Middle frontal gyrus (tissue), 1 donor: ENCODE measurements around the gene P3H1.

ENCODE experiments used
- DNase-seq: peaks from one replicate; pipeline ENCODE4 v3.0.0-alpha.2; 2015; ENCODE audit warnings: low spot score; ENCODE audit errors: extremely low spot score

The P3H1 gene

DNA sequence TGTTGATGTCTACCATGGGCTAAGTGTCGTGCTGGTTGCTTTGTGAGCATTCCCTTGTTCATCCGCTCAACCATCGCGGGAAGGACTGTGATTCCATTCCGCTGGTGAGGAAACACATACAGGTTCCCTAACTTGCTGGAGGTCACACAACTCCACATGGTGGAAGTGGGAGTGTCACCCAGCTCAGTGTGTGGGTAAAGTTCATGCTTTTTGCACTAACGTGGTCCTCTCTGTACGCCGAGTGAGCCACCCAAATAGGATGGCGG lies 22.7 kb downstream of the P3H1 start:
- no peak for DNase-seq

DNA sequence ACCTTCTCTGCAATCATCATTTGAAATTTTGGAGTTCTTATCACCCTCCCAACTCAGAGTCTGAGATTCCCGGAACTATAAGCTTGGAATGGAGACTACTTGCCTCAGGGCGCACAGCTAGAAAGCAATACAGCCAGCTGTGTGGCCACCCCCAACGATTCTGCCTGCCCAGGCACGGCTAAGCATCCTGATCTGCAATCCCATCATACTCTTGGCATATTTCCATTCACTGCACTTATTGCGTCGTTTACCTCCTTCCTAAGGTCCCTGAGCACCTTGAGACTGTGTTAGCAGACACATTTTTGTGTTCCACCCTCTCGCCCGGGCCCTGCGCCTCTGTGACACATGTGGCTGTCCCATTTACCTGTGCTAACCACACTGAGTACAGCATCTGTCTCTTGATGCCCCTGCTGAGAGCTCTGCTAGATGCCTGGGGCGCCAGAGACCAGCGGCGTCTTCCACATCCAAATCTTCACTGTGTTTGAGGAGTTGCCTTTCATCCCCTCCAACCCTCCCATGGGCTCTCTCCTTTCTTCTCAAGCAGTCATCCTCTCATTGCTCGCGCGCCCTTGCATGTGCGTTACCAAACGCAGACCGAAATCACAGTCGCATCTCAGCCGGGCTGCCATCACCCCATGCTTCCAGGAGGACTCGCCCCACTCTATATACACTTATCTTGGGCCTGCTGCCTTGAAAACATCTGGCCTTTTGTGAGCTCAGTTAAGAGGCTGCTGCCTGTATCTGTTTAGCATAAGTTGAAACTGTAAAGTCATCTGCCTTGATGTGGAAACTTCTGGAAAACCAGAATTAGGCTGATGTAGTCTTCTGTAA lies 23.3 kb downstream of the P3H1 start:
- DNase-seq: no peak

GRCh38 chr1:42742617-42743316 lies 24.1 kb downstream of the P3H1 start:
- DNase-seq: no peak

DNA sequence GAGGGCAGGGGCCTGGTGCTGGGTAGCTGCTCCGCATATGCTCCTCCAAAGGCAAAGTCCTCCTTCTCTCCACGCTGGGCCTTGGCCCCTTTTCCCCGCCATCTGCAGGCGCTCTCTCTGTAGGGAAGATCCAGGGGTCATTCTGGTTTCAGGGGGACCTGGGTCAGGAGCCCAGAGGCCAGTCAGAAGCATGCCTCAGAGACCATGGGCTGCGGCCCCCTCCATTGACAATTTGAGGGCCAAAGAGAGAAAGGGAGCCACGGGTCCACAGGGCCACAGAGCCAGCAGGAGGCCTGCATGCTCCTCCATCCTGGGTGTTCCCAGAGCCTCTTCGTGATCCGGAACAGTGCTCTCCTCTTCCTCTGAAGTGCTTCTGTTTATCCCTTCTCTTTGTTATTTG lies 24.7 kb downstream of the P3H1 start:
- no peak for DNase-seq

GRCh38 chr1:42741706-42742105 lies 25.1 kb downstream of the P3H1 start:
- DNase-seq: no peak

DNA sequence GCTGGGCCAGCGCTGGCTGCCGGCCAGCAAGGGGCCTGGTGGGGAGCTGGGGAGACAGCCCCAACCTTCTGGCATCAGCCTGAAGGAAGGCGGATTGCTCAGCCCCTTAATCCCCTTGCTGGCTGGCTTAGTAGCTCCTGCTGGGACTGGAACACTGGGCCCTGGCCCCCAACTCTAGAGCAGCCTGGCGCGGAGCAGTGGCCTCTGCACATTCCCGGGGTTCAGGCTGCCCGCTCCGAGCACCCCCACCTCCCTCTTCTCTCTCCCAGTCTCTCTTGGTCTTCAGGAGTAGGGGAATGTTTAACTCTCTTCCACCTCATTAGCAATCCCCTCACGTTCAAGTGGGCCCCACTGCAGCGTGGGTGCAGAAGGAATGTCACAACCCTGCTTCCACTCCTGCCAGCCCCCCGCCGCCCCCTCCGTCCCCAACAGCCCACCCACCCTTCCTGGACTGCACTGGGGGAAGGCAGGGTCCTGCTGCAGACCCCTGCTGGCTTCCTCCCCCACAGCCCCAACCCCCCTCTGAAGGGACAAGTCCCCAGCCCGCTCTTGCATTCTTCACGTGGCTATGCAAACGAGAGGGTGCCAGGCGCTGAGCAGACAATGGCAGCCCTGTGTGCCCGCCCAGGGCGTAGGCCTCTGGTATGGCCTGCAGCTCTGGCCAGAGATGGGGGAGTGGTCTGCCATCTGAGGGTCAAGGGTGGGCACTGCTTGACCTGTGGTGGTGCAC lies 25.8 kb downstream of the P3H1 start:
- no peak for DNase-seq

DNA sequence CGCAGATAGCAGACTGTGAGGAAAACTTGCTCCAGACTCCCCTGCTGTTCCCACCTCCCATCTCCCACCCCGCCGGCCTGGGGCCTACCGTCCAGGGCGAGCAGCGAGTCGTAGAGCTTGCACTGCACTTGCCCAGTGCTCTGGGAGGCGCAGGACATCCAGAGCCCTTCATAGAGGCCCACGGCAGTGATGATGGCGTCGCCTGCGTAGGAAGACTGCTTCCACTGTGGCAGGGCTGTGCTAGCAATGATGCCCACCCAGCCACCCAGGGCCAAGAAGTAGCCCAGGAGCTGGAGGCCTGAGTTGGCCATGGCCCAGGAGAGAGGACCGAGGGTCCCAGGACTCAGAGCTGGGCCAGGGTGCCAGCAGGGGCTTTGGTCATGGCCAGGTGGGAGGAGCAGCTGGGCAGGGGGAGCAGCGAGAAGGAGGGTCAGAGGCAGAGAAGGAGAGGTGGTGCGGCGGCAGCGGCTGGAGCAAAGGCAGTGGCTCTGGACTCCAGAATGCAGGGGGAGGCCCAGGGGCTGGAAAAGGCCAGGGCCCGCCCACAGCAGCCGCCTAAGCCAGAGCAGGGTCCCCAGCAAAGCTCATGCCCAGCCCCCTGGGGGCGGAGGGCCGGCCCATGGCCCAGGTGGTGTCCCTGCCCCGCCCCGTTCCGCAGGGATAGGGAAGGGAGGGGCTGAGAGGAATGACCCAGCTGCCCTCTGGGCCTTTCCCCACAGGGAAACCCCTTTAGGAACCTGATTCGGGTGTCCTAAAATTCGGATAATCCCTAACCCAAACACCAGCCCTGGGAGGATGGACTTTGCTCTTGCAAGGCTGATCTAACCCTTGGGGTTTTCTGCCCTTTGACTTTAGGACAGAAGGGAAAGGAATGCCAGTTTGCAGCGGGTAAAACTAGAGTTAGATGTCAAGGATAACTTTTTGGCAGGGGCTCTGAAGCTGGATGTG lies 26.8 kb downstream of the P3H1 start, which contains the start of gene CLDN19:
Gene CLDN19 (minus strand): TSS at position 484 of the 948 bp plus-strand sequence. CDS start 173 bp downstream, at position 311.
- no peak for DNase-seq

- DNase-seq: no peak
These were observed 28.1 kb downstream of the P3H1 start for GRCh38 chr1:42738678-42739226.

GRCh38 chr1:42737986-42738677 lies 28.7 kb downstream of the P3H1 start:
- no peak for DNase-seq

GRCh38 chr1:42737257-42737656 lies 29.6 kb downstream of the P3H1 start:
- DNase-seq: no peak

GRCh38 chr1:42736571-42737200 lies 30.1 kb downstream of the P3H1 start:
- no peak for DNase-seq

DNA sequence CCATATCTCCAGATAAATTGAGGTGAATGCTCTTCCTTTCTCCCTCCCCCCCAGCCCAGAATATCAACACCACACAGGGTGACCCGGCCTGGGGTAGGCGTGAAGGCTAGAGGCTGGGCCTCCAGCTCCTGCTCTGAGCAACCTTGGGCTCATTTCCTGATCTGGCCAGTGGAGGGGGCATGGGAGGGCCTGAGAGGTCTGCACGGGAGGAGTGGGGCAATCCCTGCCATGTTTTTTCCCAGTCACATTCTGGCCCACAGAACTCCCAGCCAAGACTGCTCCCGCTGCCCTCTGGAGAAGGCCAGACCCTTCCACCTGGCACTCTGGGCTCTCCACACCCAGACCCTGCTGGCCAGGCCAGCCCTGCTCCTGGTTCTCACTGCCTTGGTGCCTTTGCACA lies 30.7 kb downstream of the P3H1 start:
- DNase-seq: no peak

- no peak for DNase-seq
These were observed 31.2 kb downstream of the P3H1 start for GRCh38 chr1:42735477-42736105.

DNA sequence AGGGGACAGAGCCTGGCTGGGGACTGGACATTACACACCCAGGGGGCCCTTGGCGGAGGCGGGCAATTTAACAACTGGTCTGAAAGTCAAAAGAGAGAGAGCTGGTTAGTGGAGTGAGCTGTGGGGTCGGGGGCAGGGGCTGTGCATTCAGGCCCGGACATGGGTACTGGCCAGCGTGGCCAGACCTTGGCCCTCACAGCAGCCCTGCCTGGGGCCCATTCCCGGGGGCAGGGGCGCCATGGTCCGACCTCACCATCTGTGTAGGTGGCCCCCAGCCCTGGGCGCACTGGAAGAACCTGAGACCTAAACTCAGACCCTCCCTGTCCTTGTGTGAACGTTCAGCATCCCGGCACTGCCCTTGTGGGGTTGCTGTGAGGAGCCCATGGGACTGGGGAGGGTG lies 31.8 kb downstream of the P3H1 start:
- no peak for DNase-seq

- no peak for DNase-seq
These were observed 32.4 kb downstream of the P3H1 start for GRCh38 chr1:42734201-42735035.

DNA sequence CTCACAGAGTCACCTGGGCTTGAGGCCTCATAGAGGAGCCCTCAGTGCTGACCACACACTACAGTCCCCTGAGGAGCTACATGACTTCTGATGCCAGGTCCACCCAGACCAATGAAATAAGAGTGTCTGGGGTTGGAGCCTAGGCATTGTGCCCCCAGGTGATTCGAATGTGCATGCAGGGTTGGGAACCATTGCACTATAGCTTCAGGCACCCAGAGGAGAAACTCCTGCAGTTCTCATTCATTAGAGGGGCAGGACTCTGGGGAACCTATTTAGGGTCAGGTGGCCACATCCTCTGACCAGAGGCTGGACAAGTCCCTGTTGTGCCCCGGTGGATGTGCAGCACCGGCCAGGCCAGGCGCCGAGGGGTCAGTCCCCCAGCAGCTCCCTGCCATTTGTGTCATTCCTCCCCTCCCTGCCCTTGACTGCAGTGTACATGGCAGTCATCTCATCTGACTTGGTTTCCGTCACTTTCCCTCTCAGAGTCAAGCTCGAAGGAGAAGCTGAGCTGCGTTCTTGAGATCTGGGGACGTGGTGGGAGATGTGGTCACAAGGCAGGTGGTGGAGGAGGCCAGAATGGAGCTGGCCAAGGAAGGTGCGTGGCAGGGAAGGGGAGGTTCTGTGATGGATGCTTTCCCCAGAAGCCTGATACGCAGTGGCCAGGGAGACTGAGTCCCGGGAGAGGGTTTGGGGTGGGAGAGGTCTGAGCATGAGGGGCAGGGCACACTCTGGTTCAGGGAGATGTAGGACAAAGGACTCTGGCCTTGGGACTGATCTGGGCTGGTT lies 33.2 kb downstream of the P3H1 start:
- no peak for DNase-seq

GRCh38 chr1:42732126-42732680 lies 34.6 kb downstream of the P3H1 start:
- DNase-seq: no peak
